ENCODE data around the gene OR51E1. TPM values are rescaled to one million over a fixed set of nuclear protein-coding genes. Genes with fewer than 3 reads are reported as not detected.

OR51E1 gene
- total RNA-seq, 1 donor from 2014 or later = not detected

- peaks cover 20% of the 10 kb centered on the region for H3K4me1 ChIP-seq
- H3K4me3 ChIP-seq = peak overlapping the region; percentile 20
- no peaks in the 10 kb centered on the region for H3K27me3 ChIP-seq (ENCODE audit: low read depth)
- H3K27ac ChIP-seq = peak overlapping the region; percentile 50
- TF ChIP-seq CTCF (IDR thresholded peaks at IDR 0.05) = no peak
- H3K9me3 ChIP-seq = no peaks in the 10 kb centered on the region
- intact Hi-C loops (cut with DNase I) = no loop called here
- DNase-seq (no peak), ATAC-seq (no peak)
- no peaks in the 10 kb centered on the region for H3K36me3 ChIP-seq
Measured at GRCh38 chr11:4610258-4610935, 33.4 kb upstream of the OR51E1 start.

GRCh38 chr11:4611986-4612385 is 31.8 kb upstream of the OR51E1 start:
- TF ChIP-seq CTCF (IDR thresholded peaks at IDR 0.05) = no peak
- Histone ChIP-seq H3K4me1 (peaks cover 9% of the 10 kb centered on the region), H3K9me3 (no peaks in the 10 kb centered on the region), H3K27ac (no peak overlapping the region), H3K27me3 (ENCODE audit: low read depth) (no peaks in the 10 kb centered on the region), H3K4me3 (no peak overlapping the region), H3K36me3 (no peaks in the 10 kb centered on the region)
- intact Hi-C loops (cut with DNase I) = no loop called here
- no peak for DNase-seq
- ATAC-seq = no peak

GRCh38 chr11:4615856-4616444 is 27.8 kb upstream of the OR51E1 start:
- H3K4me1 ChIP-seq = no peaks in the 10 kb centered on the region
- TF ChIP-seq CTCF (IDR thresholded peaks at IDR 0.05) = no peak
- no peaks in the 10 kb centered on the region for H3K36me3 ChIP-seq
- intact Hi-C loops (cut with DNase I) = no loop called here
- no peak overlapping the region for H3K4me3 ChIP-seq
- DNase-seq (no peak), ATAC-seq (no peak)
- no peaks in the 10 kb centered on the region for H3K9me3 ChIP-seq
- H3K27me3 ChIP-seq (ENCODE audit: low read depth) = no peaks in the 10 kb centered on the region
- no peak overlapping the region for H3K27ac ChIP-seq

- intact Hi-C loops (cut with DNase I) = no loop called here
- H3K36me3 ChIP-seq = no peaks in the 10 kb centered on the region
- DNase-seq (no peak), ATAC-seq (no peak)
- TF ChIP-seq CTCF (IDR thresholded peaks at IDR 0.05) = no peak
- no peaks in the 10 kb centered on the region for H3K4me1 ChIP-seq
- no peak overlapping the region for H3K27ac ChIP-seq
- no peaks in the 10 kb centered on the region for H3K27me3 ChIP-seq (ENCODE audit: low read depth)
- no peaks in the 10 kb centered on the region for H3K9me3 ChIP-seq
- H3K4me3 ChIP-seq = no peak overlapping the region
Measured at GRCh38 chr11:4619514-4619913, 24.3 kb upstream of the OR51E1 start.

- H3K4me3 ChIP-seq = no peak overlapping the region
- ATAC-seq = peak in 1 of 2 donors; percentile 59
- no peaks in the 10 kb centered on the region for H3K9me3 ChIP-seq
- no peak for DNase-seq
- TF ChIP-seq CTCF (IDR thresholded peaks at IDR 0.05) = peak; percentile 57
- no peaks in the 10 kb centered on the region for H3K4me1 ChIP-seq
- no peak overlapping the region for H3K27ac ChIP-seq
- H3K27me3 ChIP-seq (ENCODE audit: low read depth) = peaks cover 13% of the 10 kb centered on the region
- intact Hi-C loops (cut with DNase I) = no loop called here
- H3K36me3 ChIP-seq = no peaks in the 10 kb centered on the region
Measured at GRCh38 chr11:4626207-4627099, 17.3 kb upstream of the OR51E1 start.

All from lower lobe of right lung (tissue), 2 donors.